HG02571 (cell line): ENCODE measurements around the gene CTSK.
"Not testable (repeated sequence)": the region's sequence is repeated elsewhere in the genome, so short reads cannot be mapped to it uniquely, and the experiment has no call there.

ENCODE experiments used
- ATAC-seq: cut with Tn5 transposase; IDR thresholded peaks from one replicate; pipeline ENCODE4 v1.9.1; 2021; ENCODE audit warnings: mild to moderate bottlenecking, moderate library complexity; ENCODE audit not compliant: unreplicated experiment

CTSK gene

GRCh38 chr1:150807249-150808023 is 624 bp downstream of the CTSK start:
- no peak for ATAC-seq

- ATAC-seq, result no peak
Observed at GRCh38 chr1:150805899-150806298, 2.2 kb downstream of the CTSK start.

- ATAC-seq, result no peak
Observed at GRCh38 chr1:150804671-150805070, 3.4 kb downstream of the CTSK start.

DNA sequence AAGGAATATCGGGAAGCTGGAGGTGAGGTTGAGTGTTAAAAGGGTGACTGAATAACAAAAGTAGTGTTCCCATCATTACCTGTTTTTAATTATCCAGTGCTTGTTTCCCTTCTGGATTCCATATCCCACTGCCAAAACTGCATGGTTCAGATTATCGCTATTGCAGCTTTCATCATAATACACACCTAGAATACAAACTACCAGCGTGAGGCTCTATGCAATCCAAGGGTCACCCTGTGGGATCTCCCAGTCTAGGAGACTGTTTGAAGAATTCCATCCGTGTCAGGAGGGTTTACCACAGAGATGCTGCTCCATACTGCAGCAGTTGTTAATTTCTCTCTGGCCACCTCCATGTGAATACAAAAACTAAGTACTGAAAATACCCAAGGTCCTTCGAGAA is 9.0 kb downstream of the CTSK start:
- no peak for ATAC-seq

DNA sequence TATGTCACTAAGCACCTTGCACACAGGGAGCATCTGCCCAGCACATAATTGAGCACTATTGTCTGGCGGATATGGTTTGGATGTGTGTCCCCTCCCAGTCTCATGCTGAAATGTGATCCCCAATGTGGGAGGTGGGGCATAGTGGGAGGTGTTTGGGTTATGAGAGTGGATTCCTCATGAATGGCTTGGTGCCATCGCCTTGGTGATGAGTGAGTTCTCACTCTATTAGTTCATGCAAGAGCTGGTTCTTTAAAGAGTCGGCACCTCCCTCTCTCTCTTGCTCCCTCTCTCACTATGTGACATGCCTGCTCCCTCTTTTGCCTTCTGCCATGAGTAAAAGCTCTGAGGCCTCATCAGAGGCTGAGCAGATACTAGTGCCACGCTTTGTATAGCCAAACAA is 9.5 kb downstream of the CTSK start:
- no peak for ATAC-seq

DNA sequence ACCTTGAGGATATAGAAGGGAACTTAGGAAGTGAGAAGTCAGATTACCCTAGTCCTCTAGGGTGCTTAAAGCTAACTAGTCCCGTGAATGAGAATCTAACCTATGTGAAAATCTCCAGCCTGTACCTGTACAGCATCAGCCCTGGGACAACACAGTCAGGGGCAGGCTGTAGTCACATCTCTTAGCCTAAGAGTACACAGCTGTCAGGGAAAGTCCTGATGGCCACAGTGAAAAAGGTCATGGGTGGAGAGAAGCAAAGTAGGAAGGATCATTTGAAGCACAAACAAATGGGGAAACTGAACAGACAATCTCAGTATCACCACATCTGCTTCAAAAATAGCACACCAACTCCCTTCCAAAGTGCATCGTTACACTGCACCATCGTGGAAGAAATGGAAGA is 11.7 kb downstream of the CTSK start:
- no peak for ATAC-seq

GRCh38 chr1:150793778-150794177 is 14.3 kb downstream of the CTSK start:
- ATAC-seq, result not testable (repeated sequence)

- ATAC-seq, result no peak
Observed at GRCh38 chr1:150793221-150793620, 14.8 kb downstream of the CTSK start.

DNA sequence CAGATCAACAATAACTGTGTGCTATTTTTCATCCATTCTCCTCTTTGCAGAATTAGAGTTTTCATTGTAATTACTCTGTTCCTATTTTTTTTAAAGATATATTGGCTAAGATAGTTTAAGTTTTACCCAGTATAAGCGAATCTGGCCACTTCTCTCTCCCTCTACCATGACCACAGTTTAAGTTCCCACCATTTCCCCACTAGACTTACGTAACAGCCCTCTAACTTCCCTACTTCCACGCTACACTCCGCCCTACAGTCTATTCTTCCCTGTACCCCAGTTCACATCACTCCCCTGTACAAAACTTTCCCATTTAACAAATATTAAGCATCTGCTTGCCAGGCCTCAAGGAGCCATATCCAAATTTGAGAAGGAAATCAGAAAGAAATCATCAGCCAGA is 16.5 kb downstream of the CTSK start:
- ATAC-seq, result no peak

GRCh38 chr1:150789396-150789795 is 18.7 kb downstream of the CTSK start:
- no peak for ATAC-seq

DNA sequence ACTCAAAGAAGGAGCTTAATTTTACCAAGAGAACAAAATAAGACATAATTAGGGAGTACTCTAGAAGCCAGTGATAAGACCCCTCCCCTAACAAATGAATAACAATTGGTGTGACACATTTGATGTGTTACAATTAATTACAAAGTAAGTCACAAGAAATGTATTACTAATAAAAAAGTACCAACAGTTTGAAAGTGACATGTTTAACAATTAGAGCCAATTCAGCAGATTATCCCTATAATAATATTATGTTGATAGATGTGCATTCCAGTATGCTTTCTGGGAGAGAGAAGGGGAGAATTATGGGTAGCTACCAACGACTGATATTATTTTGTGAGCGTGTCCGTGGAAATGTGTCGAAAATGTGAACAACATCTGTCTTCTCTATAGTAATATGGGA is 19.1 kb downstream of the CTSK start:
- ATAC-seq, result no peak

DNA sequence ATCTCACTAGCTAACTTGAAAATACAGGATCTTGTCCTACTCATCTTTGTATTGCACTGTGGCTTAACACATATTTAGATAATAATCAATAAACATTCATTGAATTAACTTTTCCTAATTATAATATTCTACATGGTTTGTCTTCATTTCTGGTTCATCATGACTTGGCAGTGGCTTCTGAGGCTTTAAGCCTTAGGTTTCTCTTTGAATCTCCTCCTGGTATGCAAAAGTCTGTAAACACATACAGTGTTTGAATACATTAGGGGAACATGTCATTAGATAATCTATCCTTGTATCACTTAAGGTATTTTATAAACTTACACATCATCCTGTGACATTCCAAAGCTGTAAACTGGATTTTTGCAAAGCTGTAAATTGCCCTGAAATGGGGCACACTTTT is 20.6 kb downstream of the CTSK start:
- ATAC-seq, result no peak

- no peak for ATAC-seq
Observed at GRCh38 chr1:150780510-150780909, 27.6 kb downstream of the CTSK start.

DNA sequence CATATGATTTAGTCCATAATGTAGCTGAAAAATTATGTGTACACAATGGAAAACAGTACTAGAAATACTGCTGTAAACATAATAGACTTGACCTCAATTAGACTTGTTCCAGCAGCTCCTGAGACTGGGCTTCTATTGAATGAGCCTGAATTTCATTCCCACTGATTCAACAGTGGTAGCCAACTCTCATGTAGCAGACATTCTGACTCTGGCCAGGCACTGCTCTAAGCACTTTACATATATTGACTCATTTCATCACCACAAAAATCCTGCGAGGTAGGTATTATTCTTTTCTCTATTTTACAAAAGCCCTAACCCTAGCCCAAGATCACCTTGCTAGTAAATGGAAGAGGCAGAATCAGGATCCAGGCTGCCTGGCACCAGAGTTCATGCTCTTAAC is 29.7 kb downstream of the CTSK start:
- ATAC-seq, result no peak

DNA sequence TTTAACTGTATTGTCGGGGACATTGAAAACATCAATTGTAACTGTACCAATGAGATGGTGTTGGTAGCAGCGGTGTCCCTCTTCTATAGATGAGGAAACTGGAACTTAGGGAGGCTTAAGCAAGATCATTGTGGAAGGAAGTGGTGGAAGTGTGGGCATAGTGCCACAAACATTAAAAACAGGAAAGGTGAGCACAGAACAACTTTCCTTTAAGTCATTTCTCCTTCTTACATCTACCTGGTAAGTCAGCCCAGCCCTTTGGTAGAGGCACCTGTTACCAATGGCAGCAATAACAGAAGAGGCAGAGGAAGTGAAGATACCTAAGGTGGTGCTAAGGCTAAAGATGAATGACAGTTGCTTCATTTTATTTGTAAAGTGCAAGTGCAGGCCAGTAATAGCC is 30.5 kb downstream of the CTSK start:
- ATAC-seq, result no peak

DNA sequence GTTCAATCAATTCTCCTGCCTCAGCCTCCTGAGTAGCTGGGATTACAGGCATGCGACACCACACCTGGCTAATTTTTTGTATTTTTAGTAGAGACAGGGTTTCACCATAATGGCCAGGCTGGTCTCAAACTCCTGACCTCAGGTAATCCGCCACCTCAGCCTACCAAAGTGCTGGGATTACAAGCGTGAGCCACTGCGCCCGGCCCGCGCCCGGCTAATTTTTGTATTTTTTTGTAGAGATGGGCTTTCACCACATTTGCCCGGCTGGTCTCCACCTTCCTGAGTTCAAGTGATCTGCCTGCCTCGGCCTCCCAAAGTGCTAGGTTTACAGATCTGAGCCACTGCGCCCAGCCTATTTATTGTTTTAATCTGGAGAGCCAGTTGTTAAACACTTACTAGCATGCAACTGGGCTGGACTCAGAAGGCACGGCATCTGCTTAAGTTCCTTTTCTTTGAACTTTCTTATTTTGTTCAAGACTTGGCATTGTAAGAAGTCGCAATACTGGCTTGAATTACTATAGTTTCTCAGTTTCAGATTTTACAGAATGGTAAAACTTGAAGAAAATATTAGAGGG is 32.0 kb downstream of the CTSK start:
- ATAC-seq, result not testable (repeated sequence)

GRCh38 chr1:150775276-150775675 is 32.8 kb downstream of the CTSK start:
- ATAC-seq, result no peak

DNA sequence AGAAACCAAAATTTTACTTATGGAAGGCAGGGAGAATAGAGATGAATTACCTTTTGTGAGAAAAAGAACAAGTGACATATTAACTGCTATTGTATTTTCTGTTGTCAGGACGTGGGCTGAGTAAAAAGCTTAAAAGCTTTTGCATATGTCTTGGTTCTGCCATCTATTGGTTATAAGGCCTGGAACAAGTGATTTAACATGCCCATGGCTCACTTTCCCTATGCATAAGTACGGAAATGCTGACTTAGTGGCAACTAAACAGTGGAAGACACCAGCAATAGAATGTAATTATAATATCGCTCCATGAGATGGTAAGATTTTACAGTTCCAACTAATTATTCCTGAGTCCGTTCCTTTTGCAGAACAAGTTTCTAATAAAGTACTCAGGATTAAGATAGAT is 35.7 kb downstream of the CTSK start:
- ATAC-seq, result no peak

- not testable (repeated sequence) for ATAC-seq
Observed at GRCh38 chr1:150767704-150768103, 40.4 kb downstream of the CTSK start.

- not testable (repeated sequence) for ATAC-seq
Observed at GRCh38 chr1:150765977-150766301, 42.1 kb downstream of the CTSK start.

- ATAC-seq, result peak; percentile 77
Observed at GRCh38 chr1:150765296-150765976, 42.6 kb downstream of the CTSK start, which contains the start of gene CTSS. Gene CTSS (minus strand): TSS chr1:150765778. CDS start chr1:150764763, 1,015 bp downstream.

DNA sequence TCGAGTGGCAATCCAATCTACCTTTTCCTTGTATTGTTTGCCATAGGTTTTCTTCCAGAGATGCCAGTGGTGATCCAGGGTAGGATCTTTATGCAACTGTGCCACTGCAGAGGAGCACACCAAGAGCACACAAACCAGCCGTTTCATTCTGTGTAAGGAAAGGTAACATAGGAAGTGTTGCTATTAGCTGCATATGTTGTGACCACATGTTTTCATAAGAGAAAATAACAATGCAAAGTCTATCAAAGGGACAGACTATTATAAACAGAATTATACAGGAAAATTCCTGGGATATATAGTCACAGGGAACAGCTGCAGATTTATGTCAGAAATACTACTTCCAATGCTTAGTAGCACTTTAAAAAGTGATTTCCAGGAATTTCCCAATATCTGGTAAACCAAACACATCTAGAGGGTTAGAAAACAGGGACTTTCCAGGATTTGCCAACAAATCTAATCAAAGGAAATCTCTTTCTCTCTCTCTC is 43.4 kb downstream of the CTSK start:
- no peak for ATAC-seq
